DMS 273 (cell line): ENCODE measurements around the gene ZNF101.
"Not testable (repeated sequence)": the region's sequence is repeated elsewhere in the genome, so short reads cannot be mapped to it uniquely, and the experiment has no call there.

ENCODE experiments used
- DNase-seq: peaks from one replicate; lab custom pipeline; 2025; ENCODE audit not compliant: unreplicated experiment; lab: John Stamatoyannopoulos, UW

The ZNF101 gene

GRCh38 chr19:19659646-19660245 is 8.9 kb upstream of the ZNF101 start:
- no peak for DNase-seq

GRCh38 chr19:19661141-19661674 is 7.4 kb upstream of the ZNF101 start:
- no peak for DNase-seq

GRCh38 chr19:19661675-19662251 is 6.9 kb upstream of the ZNF101 start:
- no peak for DNase-seq

GRCh38 chr19:19662344-19662743 is 6.3 kb upstream of the ZNF101 start:
- DNase-seq, result no peak

- DNase-seq, result no peak
These were observed 5.8 kb upstream of the ZNF101 start for GRCh38 chr19:19662871-19663255.

- peak; percentile 100 for DNase-seq
These were observed 5.2 kb upstream of the ZNF101 start, which contains the start of gene ATP13A1 for GRCh38 chr19:19663256-19664120. ATP13A1 (minus strand) TSS chr19:19663676; CDS start chr19:19663666, 10 bp downstream.

- not testable (repeated sequence) for DNase-seq
These were observed 3.2 kb upstream of the ZNF101 start for GRCh38 chr19:19665420-19665948.

GRCh38 chr19:19670070-19670551 is 1.5 kb downstream of the ZNF101 start:
- no peak for DNase-seq

- no peak for DNase-seq
These were observed 4.2 kb downstream of the ZNF101 start for GRCh38 chr19:19672816-19673215.

GRCh38 chr19:19674315-19674714 is 5.7 kb downstream of the ZNF101 start:
- DNase-seq, result no peak

GRCh38 chr19:19677579-19677978 is 8.9 kb downstream of the ZNF101 start:
- DNase-seq, result no peak

- no peak for DNase-seq
These were observed 10.8 kb downstream of the ZNF101 start for GRCh38 chr19:19679176-19680073.

GRCh38 chr19:19686119-19686518 is 17.5 kb downstream of the ZNF101 start:
- DNase-seq, result not testable (repeated sequence)

- DNase-seq, result no peak
These were observed 17.9 kb downstream of the ZNF101 start for GRCh38 chr19:19686580-19686979.

- DNase-seq, result peak; percentile 35
These were observed 18.5 kb downstream of the ZNF101 start for GRCh38 chr19:19687090-19687489.

GRCh38 chr19:19689023-19689422 is 20.4 kb downstream of the ZNF101 start:
- not testable (repeated sequence) for DNase-seq

GRCh38 chr19:19691683-19692082 is 23.0 kb downstream of the ZNF101 start:
- DNase-seq, result no peak

GRCh38 chr19:19696386-19696785 is 27.7 kb downstream of the ZNF101 start:
- DNase-seq, result no peak

GRCh38 chr19:19697589-19697988 is 28.9 kb downstream of the ZNF101 start:
- no peak for DNase-seq

- not testable (repeated sequence) for DNase-seq
These were observed 31.9 kb downstream of the ZNF101 start for GRCh38 chr19:19700493-19700892.
